DND-41 (cell line): ENCODE results near the gene MMAB.

Experiments
- CTCF ChIP-seq: IDR thresholded peaks from 2 replicates; pipeline ENCODE4 v1.5.1; 2012; ENCODE audit warnings: borderline replicate concordance, low read length, moderate library complexity, mild to moderate bottlenecking; ENCODE audit not compliant: poor library complexity, severe bottlenecking; ENCODE audit errors: extremely low read depth
- EZH2 ChIP-seq: IDR thresholded peaks from 3 replicates; pipeline ENCODE4 v1.6.1; 2012; ENCODE audit warnings: borderline replicate concordance, low read depth, mild to moderate bottlenecking, moderate library complexity, low read length, inconsistent platforms; ENCODE audit not compliant: severe bottlenecking

- TF ChIP-seq CTCF (no peak), EZH2 (no peak)
These were observed 37.2 kb upstream of the MMAB start for GRCh38 chr12:109610523-109610922.
